Neural progenitor cell (in vitro differentiated cells): ENCODE data around the gene STEAP1. TPM values are rescaled to one million over a fixed set of nuclear protein-coding genes. Genes with fewer than 3 reads are reported as not detected.
A peak's percentile ranks its signal among the peaks of the same experiment; 100 is the strongest.
"Not testable (repeated sequence)": the region's sequence is repeated elsewhere in the genome, so short reads cannot be mapped to it uniquely, and the experiment has no call there.

Experiments
- DNase-seq: peaks from one replicate; pipeline ENCODE4 v3.0.0-alpha.2; 2016; ENCODE audit warnings: low spot score
- H2AFZ ChIP-seq: fragments of 200-600 bp; sonication (generic); replicated peaks from 2 replicates; pipeline ENCODE4 v1.6.1; 2016; ENCODE audit warnings: antibody characterized with exemption
- H3F3A ChIP-seq: fragments of 200-600 bp; sonication (generic); 2 replicates; pipeline ENCODE4 v1.6.1; 2016; ENCODE audit warnings: antibody characterized with exemption, low read depth
- H3K27ac ChIP-seq: fragments of 200-600 bp; sonication (generic); 2 replicates; pipeline ENCODE4 v1.5.1; 2016; ENCODE audit warnings: mild to moderate bottlenecking
- H3K27me3 ChIP-seq: fragments of 200-600 bp; sonication (generic); 2 replicates; pipeline ENCODE4 v1.6.1; 2016; ENCODE audit warnings: mild to moderate bottlenecking, moderate library complexity
- H3K36me3 ChIP-seq: fragments of 200-600 bp; sonication (generic); 2 replicates; pipeline ENCODE4 v1.5.1; 2016
- H3K4me1 ChIP-seq: fragments of 200-600 bp; sonication (generic); 2 replicates; pipeline ENCODE4 v1.6.1; 2016; ENCODE audit warnings: mixed run types
- H3K4me2 ChIP-seq: fragments of 200-600 bp; sonication (generic); 2 replicates; pipeline ENCODE4 v1.6.1; 2016
- H3K4me3 ChIP-seq: fragments of 200-600 bp; sonication (generic); 2 replicates; pipeline ENCODE4 v1.5.1; 2016
- H3K79me2 ChIP-seq: fragments of 200-600 bp; sonication (generic); 2 replicates; pipeline ENCODE4 v1.6.1; 2016; ENCODE audit warnings: low read depth
- H3K9ac ChIP-seq: fragments of 200-600 bp; sonication (generic); 2 replicates; pipeline ENCODE4 v1.6.1; 2016
- H3K9me3 ChIP-seq: fragments of 200-600 bp; sonication (generic); 2 replicates; pipeline ENCODE4 v1.5.1; 2016; ENCODE audit warnings: low read depth
- H4K20me1 ChIP-seq: fragments of 200-600 bp; sonication (generic); 2 replicates; pipeline ENCODE4 v1.6.1; 2016; ENCODE audit warnings: low read depth
- H3K27ac Mint-ChIP-seq: 3 replicates; pipeline ENCODE4 v1.8.0; 2021; ENCODE audit warnings: mixed read lengths
- H3K27me3 Mint-ChIP-seq: 2 replicates; pipeline ENCODE4 v1.8.0; 2022; ENCODE audit warnings: low read depth, mild to moderate bottlenecking, inconsistent platforms, moderate library complexity, mixed read lengths; ENCODE audit not compliant: insufficient read depth
- H3K36me3 Mint-ChIP-seq: 3 replicates; pipeline ENCODE4 v1.8.0; 2021; ENCODE audit warnings: mixed read lengths
- H3K4me1 Mint-ChIP-seq: 3 replicates; pipeline ENCODE4 v1.8.0; 2021; ENCODE audit warnings: mixed read lengths
- H3K4me3 Mint-ChIP-seq: 3 replicates; pipeline ENCODE4 v1.8.0; 2021; ENCODE audit warnings: mild to moderate bottlenecking, moderate library complexity, mixed read lengths
- H3K9me3 Mint-ChIP-seq: 3 replicates; pipeline ENCODE4 v1.8.0; 2020; ENCODE audit warnings: mixed read lengths
- CTCF ChIP-seq: fragments of 200-600 bp; sonication (generic); IDR thresholded peaks from 2 replicates; pipeline ENCODE4 v1.5.1; 2017; ENCODE audit warnings: antibody characterized with exemption, mild to moderate bottlenecking
- EZH2 ChIP-seq: fragments of 200-600 bp; sonication (generic); IDR thresholded peaks from 2 replicates; pipeline ENCODE4 v1.6.1; 2017; ENCODE audit warnings: antibody characterized with exemption, mild to moderate bottlenecking, moderate library complexity
- total RNA-seq: library from RNA; depleted of rRNA; stranded (reverse); fragments of >200 nt; gene quantifications from 2 replicates; pipeline ENCODE4 v1.2.3, GENCODE V29; 2015; ENCODE audit warnings: low replicate concordance

The STEAP1 gene
- total RNA-seq, result 1.5 and 2.3 TPM in 2 replicates

- peak within 1 kb of the TSS; percentile 53 for H3K4me3 ChIP-seq
- H3K27me3 ChIP-seq, result peaks cover 23% of the 10 kb centered on the region
- H3K9me3 Mint-ChIP-seq, H3K9ac ChIP-seq, H3F3A ChIP-seq, H3K36me3 Mint-ChIP-seq, H3K36me3 ChIP-seq, H3K79me2 ChIP-seq, H4K20me1 ChIP-seq, H3K27me3 Mint-ChIP-seq, H3K9me3 ChIP-seq, H3K4me1 Mint-ChIP-seq, H3K4me1 ChIP-seq, H3K27ac ChIP-seq: not testable (repeated sequence)
- peak within 1 kb of the TSS; percentile 3 for H3K27ac Mint-ChIP-seq
- H3K4me3 Mint-ChIP-seq, result peak within 1 kb of the TSS; percentile 77
- TF ChIP-seq CTCF, result peak; percentile 82
- TF ChIP-seq EZH2, result peak; percentile 50
- peak; percentile 95 for DNase-seq
- peak within 1 kb of the TSS; percentile 91 for H2AFZ ChIP-seq
- H3K4me2 ChIP-seq, result peak within 1 kb of the TSS; percentile 81
Measured at GRCh38 chr7:90153943-90154771, at the start of gene STEAP1. TSS of gene STEAP1 (plus strand) at chr7:90154469. CDS start at chr7:90159789, 5,320 bp downstream.

GRCh38 chr7:90114972-90115371 is 39.3 kb upstream of the STEAP1 start:
- not testable (repeated sequence) for H3K36me3 Mint-ChIP-seq, DNase-seq, H3K4me3 ChIP-seq, H3K27ac Mint-ChIP-seq, H3K9me3 Mint-ChIP-seq, H3K4me3 Mint-ChIP-seq, H3K4me2 ChIP-seq, H3K79me2 ChIP-seq, H3K9ac ChIP-seq, H3K36me3 ChIP-seq, H3K27me3 Mint-ChIP-seq, H3F3A ChIP-seq, H4K20me1 ChIP-seq, H3K9me3 ChIP-seq, H3K4me1 ChIP-seq, H3K4me1 Mint-ChIP-seq, H3K27ac ChIP-seq, H2AFZ ChIP-seq
- H3K27me3 ChIP-seq, result peaks cover 25% of the 10 kb centered on the region
- peak; percentile 44 for TF ChIP-seq CTCF

- Histone ChIP-seq H3K4me3 (peak overlapping the region; percentile 55), H2AFZ (peak overlapping the region; percentile 72)
- DNase-seq, result peak; percentile 38
Measured at GRCh38 chr7:90118551-90119177, 35.6 kb upstream of the STEAP1 start.

More at GRCh38 chr7:90118551-90119177, 35.6 kb upstream of the STEAP1 start:
- not testable (repeated sequence) for H3K36me3 Mint-ChIP-seq, H3K27me3 Mint-ChIP-seq, H3K9me3 ChIP-seq, H3K4me1 ChIP-seq, H3K79me2 ChIP-seq, H3K9ac ChIP-seq, H3K27ac ChIP-seq, H3K9me3 Mint-ChIP-seq, H4K20me1 ChIP-seq, H3F3A ChIP-seq, H3K4me1 Mint-ChIP-seq, H3K36me3 ChIP-seq, H3K27ac Mint-ChIP-seq
- peak overlapping the region; percentile 84 for H3K4me3 Mint-ChIP-seq
- Histone ChIP-seq H3K4me2 (peak overlapping the region; percentile 79), H3K27me3 (peaks cover 30% of the 10 kb centered on the region)
